ENCODE measurements around the gene FHAD1.

The FHAD1 gene

DNA sequence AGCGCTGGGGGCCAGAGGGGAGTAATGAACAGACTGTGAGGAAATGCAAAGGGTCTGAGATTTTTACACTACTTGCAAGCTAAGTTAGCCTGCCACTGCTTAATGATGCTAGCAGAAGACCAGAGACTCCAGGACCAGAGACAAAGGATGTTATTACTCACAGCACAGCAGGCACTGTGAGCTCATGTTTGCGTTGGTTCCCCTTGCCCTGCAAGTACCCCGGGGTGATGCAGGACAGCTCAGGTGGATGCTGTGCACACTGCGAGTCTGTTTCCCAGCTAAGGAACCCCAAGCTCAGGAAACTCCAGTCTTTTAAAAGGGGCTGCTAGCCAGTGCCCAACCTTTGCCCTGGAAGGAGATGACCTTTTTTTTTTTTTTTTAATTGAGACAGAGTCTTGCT lies 1.2 kb downstream of the FHAD1 start:
- no peak for DNase-seq (ENCODE audit: low spot score)

DNA sequence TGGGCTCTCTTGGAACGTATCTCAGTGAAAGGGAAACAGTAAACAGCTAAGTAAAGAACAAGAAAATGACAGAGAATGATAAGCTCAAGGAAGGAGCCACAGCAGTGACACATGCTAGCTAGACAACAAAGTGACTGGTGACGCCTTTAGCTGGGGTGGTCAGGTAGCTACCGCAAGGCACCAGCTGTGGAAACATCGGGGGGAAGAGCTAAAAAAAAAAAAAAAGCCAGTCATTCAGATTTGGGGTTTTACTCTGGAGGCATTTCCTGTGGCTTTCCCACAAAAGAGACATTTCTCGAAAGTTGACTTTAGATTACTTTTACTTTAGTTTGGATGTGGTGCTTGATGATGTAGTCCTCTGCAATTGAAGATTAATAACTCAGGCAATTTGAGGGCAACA lies 2.1 kb downstream of the FHAD1 start:
- no peak for DNase-seq (ENCODE audit: low spot score)

DNA sequence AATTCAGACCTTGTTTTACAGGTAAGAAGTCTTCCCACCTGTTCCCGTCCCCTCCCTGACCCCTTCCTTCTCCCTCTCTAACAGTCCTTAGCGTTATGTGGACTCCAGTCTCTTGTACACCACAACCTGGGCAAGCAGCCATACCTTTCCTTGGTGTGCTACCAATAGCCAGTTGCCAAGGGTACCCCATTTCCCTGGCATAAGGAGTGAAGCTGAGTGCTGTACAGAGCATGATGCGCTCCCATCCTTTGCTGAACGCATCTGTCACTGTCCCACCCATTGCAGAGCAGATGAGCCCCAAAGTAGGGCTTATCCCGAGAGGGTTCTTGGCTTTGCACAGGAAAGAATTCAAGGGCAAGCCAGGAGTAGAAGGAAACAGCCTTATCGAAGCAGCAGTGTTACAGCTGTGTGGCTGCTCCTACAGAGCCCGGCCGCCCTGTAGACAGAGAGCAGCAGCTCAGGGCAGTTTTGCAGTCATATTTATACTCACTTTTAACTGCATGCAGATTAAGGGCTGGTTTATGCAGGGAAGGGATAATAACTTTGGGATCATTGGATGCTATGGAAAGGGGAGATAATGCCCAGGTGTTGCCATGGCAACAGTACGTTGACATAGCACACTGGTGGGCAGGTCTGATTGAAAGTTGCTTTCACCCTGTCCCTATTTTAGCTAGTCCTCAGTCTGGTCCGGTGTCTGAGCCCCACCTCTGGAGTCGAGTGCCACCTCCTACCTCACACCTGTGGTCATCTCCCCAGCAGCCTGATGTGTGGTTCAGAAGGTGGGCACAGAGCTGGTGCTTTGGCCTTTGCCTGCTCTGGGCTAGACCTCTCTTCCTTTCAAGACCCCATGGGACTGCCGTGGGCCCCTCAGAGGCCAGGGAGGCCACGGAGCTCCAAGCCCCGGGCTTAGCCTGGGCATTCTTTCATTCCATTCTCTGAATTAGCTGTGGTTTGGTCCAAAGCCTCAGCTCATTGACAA lies 5.1 kb downstream of the FHAD1 start:
- DNase-seq (ENCODE audit: low spot score) = no peak

DNA sequence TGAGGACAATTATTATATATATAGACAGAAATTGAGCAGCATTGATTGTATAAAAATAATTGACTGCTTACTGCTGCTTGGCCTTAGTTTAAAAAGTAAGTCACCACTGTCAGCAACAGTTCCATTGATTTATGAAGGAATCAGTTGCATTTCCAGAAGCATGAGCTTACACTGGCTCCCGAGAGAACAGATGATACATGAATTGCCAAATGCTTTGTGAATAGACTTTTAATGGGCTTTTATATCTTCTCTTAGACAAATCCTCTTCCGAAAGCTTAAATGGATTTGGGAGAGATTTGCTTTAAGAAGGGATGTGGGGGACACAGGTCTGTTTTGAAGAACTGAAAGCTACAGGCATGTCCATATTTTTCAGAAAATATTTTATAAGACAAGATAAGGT lies 7.5 kb downstream of the FHAD1 start:
- DNase-seq (ENCODE audit: low spot score) = no peak

DNA sequence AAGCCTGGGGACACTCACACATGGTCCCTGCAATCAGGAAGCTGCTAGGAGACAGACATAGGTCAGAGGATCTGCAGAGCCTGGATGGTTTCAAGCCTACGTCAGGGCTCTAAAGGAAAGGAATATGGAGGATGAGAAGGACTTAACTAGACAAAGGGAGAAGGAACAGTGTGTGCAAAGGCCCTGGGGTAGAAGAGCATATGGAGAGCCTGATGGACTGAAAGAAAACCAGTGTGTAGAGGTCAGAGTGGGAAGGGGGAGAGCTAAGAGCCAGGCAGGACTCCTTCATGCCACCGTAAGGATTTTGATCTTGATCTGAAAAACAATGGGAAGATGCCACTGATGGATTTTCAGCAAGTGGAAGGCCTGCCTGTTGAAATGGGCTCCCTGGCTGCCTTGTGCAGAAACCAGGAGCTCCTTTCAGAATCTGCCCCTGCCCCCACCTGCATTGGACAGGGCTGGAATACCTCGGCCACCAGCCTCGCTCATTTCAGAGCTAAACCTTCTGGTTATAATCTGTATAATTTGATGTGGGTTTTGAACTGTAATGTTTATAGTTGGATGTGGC lies 8.6 kb downstream of the FHAD1 start:
- no peak for DNase-seq (ENCODE audit: low spot score)

DNA sequence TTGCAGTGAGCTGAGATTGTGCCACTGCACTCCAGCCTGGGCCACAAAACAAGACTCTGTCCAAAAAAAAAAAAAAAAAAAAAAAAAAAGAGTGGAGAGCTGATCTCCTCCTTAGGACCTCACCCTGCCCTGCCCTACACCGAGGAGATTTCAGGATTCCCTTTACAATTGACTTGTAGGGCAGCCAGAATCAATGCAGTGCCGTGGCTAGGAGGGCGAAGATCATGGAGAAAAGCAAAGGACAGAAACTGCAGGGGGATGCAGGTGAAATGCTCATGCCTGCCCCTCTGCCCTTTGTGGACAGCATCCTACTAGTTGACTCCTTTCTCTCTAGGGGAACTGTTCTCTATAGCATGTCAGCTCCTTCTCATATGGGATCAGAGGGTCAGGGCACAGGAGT lies 9.6 kb downstream of the FHAD1 start:
- no peak for DNase-seq (ENCODE audit: low spot score)

DNA sequence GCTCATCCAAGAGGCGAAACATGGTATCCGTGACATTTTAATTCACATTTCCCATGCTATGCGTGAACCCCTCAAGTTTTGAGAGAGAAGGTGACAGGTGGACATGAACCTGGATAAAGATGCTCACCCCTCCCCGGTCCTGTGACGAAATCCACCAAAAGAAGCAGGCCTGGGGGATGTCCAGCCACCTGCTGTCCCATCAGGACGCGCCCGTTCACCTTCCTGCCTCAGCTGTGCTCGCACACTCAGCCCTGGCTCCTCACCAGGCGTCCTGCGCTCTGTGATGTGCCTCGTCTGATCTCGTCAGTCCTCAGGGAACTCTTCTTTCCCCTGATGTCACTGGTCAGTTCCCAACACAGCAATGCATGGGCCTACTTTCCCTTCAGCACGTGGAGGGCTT lies 10.3 kb downstream of the FHAD1 start:
- no peak for DNase-seq (ENCODE audit: low spot score)

DNA sequence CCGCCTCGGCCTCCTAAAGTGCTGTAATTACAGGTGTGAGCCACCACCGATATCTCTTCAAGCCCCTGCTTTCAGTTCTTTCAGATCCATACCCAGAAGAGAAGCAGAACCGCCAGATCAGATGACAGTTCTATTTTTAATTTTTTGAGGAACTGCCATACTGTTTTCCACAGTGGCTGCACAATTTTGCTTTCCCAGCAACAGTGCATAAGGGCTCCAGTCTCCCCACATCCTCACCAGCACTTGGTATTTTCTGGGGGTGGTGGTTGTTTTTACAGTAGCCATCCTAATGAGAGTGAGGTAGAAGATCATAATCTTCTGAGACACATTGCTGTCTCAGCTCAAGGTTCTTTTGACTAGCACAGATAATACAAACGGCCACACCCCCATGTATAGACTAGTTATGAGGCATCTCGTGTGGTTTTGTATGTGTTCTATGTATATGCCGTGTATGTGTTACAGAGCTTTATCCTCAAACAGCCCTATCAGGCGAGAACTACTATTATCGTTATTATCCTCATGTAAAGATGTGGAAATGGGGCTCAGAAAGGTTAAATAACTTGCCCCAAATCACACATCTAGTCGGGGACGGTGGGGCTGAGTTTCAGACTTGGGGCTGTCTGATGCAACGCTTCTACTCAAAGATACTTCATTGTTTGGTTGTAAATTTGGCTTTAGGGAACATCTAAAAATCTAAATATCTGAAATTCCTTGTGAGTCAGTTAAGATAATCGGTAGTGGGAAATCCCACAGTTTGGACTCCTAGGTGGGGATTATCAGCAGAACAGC lies 12.0 kb downstream of the FHAD1 start:
- DNase-seq (ENCODE audit: low spot score) = no peak

DNA sequence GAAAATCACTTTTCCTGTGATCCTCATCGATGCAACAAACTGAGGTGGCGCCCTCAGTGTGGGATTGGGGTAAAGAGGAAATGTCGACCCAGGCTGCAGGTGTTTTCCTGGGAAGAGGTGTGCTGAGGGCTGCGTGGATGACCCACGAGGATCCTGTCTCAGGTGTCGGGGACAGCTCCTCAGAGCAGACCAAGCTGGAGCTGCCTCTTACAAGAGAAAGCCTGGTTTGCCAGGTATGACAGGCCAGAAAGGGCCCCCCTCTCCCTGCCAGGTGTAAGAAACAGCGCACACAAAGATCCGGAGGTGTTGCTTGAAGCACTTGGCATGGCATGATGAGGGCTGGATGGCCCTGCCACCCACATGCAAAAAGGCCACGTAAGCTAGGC lies 12.6 kb downstream of the FHAD1 start:
- no peak for DNase-seq (ENCODE audit: low spot score)

DNA sequence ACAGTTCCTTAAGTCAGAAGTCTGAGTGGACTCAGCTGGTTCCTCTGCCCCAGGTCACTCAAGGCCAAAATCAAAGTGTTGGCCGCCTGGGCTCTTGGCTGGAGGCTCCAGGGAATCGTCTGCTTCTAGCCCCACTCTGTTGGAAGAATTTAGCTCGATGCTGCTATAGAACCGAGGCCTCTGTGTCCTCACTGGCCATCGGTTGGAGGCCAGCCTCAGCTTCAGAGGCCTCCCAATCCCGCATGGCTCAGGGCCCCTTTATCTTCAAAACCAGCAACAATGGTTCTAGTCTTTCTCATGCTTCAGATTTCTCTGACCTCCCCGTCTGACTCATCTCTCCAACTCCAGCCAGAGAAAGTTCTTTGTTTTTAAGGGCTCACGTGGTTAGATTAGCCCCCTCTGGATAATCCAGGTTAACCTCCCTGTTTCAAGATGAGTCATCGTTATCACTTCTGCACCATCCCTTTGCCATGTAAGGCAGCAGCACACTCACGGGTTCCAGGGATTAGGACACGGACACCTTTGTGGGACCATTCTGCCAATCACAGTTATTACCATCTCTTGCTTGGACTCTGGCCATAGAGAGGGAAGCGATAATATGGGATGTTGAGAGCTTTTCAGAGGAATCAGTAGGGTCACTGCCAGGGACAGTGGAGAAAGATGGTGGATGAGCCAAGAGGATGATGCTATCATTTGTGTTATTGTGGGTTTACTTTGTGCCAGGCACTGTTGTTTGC lies 13.6 kb downstream of the FHAD1 start:
- no peak for DNase-seq (ENCODE audit: low spot score)

DNA sequence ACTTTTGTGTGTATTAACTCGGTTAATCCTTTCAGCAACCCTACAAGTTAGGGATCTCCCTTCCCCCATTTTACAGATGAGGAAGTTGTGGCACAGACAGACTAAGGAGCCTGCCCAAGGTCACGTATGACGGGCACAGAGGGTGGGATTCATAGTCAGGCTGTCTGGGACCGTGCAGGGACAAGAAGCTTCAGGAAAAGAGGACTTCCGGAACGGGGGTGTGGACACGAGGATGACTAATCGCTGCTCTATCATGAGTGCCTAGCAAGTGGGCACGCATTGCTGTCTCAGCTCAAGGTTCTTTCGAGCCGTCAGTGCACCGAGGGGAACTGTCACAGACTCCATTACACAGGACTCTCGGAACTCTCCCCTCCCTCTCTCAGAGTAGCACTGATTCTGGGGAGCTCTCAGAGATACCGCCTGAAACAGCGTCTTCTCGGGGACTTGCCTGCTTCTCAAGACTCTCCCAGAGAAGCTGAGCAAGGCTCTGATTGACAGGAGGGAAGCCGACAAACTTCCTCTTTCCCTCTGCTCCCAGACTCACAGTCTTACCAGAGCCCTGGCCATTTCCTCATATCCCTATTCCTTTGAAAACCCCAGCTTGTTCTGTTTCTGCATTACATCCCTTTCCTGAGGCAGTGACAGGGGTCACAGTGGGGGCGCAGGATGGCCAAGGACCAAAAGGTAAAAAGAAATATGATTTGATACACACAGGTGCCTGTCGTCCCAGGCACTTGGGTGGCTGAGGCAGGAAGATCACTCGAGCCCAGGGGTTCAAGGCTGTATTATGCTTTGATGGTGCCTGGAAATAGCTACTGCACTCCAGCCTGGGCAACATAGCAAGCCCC lies 14.4 kb downstream of the FHAD1 start:
- DNase-seq (ENCODE audit: low spot score) = no peak

DNA sequence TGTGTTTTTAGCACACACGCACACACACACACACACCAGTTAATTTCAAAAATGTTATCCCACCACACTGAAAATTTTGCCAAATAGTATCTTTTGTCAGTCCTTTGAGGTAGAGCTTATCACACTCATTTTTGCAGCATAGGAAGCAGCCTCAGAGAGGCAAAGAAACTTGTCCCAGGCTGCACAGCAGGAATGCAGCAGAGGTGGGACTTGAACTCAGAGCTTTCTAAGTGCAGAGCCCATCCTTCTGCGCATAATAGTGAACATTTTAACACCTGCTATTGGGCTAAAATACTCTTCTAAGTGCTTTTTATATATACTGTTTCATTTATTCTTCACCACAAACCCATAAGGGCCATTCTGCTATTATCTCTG lies 15.0 kb downstream of the FHAD1 start:
- DNase-seq (ENCODE audit: low spot score) = no peak

DNA sequence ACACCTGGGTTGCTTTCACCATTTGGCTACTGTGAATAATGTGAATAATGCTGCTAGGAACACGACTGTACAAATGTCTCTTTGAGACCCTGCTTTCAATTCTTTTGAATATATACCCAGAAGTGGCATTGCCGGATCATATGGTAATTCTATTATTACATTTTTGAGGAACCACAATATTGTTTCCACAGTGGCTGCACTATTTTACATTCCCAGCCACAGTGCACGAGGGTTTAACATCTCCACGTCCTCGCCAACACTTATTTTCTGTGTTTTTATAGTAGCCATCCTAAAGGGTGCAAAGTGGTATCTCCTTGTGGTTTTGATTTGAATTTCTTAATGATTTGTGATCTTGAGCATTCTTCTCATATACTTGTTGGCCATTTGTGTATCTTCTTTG lies 15.7 kb downstream of the FHAD1 start:
- no peak for DNase-seq (ENCODE audit: low spot score)

DNA sequence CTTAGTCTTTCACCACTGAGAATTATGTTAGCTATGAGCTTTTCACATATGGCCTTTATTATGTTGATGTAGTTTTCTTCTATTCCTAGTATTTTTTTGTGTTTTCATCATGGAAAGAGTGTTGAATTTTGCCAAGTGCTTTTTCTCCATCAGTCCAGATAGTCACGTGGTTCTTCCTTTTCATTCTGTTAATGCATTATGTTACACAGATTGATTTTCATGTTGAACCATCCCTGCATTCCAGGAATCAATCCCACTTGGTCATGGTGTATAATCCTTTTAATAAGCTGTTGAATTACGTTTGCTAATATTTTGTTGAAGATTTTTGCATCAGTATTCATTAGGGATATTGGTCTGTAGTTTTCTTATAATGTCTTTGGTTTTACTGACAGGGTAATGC lies 17.7 kb downstream of the FHAD1 start:
- no peak for DNase-seq (ENCODE audit: low spot score)

DNA sequence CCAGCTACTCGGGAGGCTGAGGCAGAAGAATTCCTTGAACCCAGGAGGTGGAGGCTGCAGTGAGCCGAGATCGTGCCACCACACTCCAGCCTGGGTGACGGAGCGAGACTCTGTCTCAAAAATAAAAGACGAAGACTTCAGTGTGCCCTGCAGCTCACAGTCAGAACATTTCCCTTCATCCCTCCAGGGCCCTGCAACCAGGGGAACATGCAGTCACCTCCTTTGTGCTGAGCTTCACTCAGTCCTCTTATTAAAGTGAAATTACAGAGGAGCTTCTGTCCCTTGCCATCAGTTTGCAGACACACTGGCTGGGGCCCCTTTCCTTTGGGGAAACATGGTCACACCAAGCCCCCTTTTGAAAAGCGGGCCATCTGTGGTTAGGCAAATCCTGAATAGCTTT lies 24.2 kb downstream of the FHAD1 start:
- no peak for DNase-seq (ENCODE audit: low spot score)

DNA sequence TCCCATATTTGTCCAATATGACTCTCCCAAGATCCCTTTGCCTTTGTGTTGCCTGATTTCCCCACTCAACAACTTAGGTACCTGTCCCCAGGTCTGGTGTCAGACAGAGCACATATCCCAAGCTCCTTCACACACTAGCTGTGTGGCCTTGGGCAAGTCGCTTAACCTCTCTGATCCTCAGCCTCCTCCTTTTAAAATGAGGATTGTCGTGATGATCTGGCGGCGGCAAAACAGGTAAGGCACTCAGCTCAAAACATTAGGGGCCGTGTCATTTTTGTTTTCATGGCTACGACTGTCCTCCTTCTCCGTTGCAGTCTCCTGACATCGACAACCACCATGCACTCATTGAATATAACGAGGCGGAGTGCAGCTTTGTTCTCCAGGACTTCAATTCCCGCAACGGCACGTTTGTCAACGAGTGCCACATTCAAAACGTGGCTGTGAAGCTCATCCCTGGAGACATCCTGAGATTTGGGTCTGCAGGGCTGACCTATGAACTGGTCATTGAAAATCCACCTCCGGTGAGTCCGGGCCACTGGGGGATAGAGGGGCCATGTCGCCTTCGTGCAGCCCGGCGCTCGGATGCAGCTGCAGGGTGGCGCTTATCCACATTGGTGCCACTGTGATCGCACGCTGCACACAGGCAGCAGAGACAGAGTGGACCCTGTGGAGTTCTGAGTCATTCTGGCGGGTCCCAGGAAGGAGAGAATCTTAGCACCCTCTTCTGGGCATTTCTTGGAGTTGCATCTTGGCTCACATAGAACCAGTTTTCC lies 25.2 kb downstream of the FHAD1 start:
- peak; percentile 91 for DNase-seq (ENCODE audit: low spot score)

DNA sequence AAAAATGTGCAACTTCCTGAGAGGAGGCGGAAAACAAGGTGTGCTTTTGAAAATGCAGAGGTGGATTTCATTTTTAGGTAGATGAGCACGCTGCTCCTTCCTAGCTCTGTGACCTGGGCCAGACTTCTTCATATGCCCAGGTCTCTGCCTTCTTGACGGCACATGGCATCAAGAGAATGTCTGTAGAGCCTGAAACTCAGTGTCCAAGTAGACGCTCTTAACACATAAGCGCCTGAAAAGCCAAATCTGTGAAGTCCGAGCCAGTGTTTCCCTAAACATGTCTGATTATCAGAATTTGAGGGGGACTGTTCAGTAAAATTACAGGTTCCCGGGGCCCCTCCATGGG lies 25.7 kb downstream of the FHAD1 start:
- DNase-seq (ENCODE audit: low spot score) = no peak

DNA sequence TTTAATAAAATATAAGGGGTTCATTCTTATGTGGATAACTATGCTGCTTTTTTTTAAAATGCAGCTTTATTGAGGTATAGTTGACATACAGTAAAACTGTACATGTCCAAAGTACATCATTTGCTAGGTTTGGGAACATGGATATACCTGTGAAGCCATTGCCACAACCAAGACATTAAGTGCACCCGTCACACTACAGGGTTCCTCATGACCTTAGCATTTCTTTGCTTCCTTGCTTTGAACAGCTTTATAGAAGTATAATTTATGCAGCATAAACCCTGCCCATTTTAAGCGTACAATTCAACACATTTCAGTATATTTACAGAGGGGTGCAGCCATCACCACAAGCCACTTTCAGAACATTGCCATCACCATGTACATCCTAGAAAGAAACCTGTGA lies 26.3 kb downstream of the FHAD1 start:
- no peak for DNase-seq (ENCODE audit: low spot score)

DNA sequence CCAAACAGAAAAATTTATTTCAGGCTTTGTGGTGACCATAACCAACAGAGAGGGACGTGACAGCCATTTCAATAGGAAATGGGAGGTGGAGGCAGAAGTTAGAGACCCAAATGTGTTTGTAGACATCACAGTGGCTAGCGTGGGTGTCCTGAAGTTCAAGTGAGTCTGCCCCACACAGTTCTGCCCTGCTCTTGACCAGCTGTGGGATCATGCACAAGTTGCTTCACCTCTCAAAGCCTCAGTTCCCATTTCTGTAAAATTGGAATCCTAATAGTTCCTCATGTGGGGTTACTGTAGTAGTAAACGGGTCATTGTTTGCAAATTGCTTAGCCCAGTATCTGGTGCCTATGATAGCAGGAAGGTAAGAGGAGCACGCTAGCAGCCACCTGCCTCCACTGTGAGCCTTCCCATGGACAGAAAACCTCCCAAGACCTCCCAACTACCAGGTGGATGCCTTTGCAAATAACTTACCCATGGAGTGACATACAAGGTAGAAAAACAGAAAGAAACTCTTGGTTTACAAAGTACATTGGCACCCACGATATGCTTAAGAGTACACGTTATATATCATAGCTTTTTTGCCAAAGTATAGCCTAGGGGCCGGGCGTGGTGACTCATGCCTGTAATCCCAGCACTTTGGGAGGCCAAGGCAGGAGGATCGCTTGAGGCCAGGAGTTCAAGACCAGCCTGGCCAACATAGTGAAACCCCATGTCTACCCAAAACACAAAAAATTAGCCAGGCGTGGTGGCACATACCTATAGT lies 29.1 kb downstream of the FHAD1 start:
- DNase-seq (ENCODE audit: low spot score) = no peak

Data from cerebellar cortex (tissue), 1 donor.